HG02678 (cell line): Measurements from ENCODE around the gene ACCS.

ENCODE experiments used
- ATAC-seq: cut with Tn5 transposase; IDR thresholded peaks from one replicate; pipeline ENCODE4 v1.9.1; 2021; ENCODE audit warnings: mild to moderate bottlenecking, moderate library complexity; ENCODE audit not compliant: unreplicated experiment

The ACCS gene

DNA sequence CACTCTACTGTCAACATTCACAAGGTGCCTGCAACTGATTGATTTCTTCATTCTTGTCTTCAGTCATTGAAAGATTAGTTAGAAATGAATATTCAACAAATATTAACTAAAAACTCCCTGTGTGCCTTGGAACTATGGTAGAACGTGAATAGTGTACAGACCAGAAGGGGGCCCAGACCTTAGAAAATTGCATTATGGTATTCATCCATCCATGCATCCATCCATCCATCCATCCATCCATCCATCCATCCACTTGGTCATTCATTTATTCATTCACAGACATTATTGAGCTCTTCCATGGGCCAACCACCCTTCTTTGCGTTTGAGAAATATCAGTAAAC, 28.4 kb upstream of the ACCS start:
- ATAC-seq, result no peak

DNA sequence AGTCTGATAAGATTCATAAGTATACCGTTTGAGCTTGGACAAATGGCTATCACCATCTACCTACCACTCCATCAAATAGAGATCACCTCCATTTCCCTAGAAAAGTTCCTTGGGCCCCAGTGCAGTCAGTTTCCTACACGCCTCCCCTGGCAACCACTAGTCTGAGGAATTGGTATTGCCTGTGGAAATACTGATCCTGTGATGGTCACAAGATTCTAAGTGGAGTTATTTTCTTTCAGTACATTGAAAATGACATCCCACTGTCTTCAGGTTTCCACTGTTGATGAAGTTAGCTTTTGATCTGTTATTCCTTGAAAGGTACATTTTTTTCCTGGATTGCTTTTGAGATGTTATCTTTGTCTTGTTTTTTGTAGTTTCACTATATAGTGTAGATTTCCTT, 22.9 kb upstream of the ACCS start:
- ATAC-seq, result no peak

DNA sequence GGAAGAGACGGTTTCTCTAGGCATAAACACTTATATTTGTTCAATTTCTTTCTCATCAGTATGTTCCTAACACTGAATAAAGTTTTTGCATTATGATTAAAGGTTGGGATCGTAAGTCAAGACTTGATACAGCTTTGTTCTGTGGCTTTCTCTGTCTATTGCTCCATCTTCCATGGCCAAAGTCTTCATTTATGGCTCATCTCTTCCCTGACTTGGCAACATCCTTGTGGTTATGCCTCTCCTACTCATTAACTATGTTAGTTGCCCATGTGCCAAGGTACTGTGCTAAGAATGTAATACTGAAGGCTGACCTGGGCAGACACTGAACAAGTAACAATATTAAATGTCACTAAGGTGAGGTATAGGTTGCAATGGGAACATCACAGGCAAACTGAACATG, 19.9 kb upstream of the ACCS start:
- ATAC-seq, result no peak

DNA sequence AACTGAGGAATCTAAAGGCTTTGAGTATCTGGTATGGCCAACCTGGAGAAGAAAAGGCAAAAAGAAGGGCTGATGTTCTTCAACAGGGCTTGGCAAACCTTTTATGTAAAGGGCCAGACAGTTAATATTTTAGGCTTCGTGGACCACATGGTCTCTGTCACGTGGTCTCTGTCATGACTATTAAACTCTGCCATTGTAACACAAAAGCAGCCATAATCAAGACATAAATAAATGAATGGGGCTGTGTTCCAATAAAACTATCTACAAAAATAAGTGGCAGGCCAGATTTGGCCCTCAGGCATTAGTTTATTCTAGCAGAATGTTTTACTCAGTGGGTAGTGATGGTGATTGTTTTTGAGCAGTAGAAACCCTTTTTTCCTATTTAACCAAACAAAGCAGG, 18.8 kb upstream of the ACCS start:
- ATAC-seq, result no peak

DNA sequence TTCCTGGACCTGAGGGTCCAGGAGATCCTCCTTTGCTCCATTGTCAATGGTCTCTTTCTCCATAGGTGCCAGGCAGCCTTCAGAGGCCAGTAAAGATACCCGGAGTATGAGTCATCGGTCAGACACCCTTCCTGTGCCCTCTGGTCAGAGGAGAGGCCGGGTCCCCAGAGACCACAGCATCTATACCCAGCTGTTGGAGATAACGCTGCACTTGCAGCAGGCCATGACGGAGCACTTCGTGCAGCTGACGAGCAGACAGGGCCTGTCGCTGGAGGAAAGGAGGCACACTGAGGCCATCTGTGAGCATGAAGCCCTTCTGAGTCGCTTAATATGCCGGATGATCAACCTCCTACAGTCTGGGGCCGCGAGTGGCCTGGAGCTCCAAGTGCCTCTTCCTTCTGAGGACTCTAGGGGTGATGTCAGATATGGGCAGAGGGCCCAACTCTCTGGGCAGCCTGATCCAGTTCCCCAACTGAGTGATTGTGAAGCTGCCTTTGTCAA, 18.1 kb upstream of the ACCS start, which contains the start of gene ACCSL:
Gene ACCSL (plus strand): TSS at position 51 of the 501 bp plus-strand sequence. CDS start 56 bp downstream, at position 107.
- no peak for ATAC-seq

DNA sequence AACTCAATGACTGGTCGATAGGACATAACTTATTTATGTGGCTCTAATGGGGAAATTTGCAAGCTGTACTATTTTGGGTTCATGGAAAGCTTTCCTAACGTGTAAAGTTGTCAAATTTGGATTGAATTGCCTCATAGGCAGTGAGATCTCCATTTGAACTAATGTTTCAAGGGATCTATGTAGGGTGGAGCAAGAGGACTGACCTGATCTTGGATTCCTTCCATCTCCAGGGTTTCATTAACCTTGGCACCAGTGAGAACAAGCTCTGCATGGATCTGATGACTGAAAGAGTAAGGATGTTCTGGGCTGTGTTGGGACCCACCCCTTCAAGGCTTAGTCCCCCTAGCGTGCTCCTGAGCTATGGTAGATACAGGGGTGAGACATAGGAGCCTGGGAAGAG, 16.2 kb upstream of the ACCS start:
- ATAC-seq, result no peak

DNA sequence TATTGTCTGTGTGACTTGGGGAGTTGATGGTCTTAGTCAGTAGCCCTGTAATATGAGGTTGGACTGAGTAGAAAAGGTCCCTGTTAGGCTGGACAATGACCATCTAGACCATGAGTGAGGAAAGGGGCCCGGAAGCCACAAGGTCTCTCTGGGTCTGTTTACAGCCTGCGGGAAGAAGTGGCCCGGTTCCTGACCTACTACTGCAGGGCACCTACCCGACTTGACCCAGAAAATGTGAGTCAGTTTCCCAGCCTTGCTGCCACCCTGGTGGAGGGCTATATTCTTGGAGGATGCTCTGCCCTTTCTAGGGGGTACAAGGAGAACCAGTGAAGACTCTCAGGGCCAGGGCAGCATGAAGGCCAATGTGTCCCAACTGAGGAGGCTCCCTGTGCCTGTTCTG, 14.9 kb upstream of the ACCS start:
- ATAC-seq, result no peak

DNA sequence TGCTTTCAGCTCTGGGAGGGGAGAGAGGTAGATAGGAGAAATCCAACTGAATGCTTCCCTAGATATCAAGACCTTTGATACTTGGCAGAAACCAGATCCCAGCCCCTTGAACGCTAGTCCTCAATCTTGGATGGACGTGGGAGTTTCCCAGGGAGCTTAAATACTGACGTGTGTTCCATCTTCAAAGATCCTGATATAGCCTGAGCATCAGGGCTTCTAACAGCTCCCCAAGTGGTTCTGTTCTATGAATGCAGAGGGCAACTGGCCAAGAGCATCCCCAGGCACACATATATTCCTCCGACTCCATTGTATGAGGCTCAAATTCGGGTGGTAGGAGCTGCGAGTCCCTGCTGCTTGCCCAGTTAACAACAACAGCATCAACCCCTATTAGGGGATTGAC, 8.7 kb upstream of the ACCS start:
- no peak for ATAC-seq

DNA sequence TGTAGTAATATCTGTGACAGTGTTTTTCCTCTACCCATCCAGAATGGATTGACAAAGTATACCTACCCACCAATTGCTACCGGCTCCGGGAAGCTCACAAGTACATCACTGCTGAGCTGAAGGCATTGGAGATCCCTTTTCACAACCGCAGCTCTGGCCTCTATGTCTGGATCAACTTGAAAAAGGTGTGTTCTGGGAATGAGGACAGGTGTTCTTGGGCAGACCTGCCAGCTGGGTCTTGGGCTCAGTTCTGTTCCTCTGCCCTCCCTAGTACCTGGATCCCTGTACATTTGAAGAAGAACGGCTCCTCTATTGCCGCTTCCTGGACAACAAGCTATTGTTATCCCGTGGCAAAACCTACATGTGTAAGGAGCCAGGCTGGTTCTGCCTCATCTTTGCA, 7.8 kb upstream of the ACCS start:
- no peak for ATAC-seq

DNA sequence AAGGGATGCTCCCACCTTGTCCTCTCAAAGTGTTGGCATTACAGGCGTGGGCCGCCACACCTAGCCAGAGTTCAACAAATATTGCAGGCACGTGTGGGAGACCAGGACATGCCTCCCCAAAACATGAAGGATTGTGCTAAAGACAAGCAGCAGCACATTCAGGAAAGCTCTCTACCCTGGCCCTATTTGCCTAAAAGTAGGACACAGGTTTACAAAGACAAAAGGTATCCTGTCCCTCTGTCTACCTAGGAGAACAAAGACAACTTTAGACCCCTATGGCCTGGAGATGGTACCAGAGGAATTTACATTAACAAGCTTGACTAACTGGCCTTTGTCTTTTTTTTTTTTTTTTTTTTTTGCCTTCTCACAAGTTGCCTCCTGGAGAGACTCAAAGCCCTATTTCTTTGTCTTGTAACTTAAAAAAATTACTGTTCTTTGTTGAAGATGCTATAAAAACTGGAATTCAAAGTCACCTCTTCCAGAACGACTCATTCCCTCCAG, 859 bp upstream of the ACCS start:
- ATAC-seq, result no peak

DNA sequence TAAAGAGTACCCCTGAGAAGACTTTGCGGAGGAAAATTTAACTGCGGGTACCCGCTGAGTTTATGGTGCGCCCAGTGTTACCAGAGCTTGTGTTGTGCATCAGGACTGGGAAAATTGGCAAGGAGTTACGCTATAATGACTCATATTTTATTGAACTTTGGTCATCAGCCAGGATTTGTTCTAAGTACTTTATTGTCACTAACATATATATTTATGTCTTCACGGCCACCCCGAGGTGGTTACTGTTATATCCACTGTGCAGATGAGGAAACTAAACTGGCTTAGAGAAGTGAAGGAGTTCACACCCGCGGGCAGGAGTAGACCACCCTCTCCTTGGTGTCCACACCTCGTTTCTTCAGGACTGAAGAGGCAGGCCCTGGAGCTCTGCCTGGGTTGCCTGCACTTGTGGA, 667 bp downstream of the ACCS start:
- ATAC-seq, result no peak

DNA sequence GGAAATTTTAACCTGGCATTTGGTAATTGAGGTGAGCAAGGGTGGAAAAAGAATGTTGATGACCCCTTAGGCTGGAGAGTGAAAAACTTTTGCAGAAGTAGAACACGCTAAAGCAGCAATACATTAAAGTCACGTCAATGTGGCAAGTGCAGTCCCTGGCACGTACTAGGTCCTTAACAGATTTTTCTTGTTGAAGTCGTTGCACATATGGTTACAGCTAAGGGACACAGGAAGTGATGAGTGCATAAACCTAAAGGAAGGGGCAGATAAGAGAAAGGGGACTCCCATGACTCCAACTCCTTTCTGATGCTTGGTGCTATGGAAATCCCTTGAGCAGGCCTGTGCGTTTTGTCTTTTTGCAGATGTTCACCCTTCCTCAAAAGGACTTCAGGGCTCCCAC, 1.2 kb downstream of the ACCS start:
- no peak for ATAC-seq

DNA sequence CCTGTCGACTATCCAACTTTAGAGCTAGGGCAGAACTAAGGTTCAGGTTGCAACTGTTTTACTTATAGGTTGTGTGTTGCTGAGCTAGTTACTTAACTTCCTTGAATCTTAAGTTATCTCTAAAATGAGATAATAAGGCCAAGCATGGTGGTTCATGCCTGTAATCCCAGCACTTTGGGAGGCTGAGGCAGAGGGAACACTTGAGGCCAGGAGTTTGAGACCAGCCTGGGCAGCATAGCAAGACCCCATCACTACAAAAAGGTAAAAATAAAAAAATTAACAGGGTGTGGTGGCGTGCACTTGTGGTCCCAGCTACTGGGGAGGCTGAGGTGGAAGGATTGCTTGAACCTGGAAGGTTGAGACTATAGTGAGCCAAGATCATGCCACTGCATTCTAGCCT, 2.1 kb downstream of the ACCS start:
- ATAC-seq, result no peak

DNA sequence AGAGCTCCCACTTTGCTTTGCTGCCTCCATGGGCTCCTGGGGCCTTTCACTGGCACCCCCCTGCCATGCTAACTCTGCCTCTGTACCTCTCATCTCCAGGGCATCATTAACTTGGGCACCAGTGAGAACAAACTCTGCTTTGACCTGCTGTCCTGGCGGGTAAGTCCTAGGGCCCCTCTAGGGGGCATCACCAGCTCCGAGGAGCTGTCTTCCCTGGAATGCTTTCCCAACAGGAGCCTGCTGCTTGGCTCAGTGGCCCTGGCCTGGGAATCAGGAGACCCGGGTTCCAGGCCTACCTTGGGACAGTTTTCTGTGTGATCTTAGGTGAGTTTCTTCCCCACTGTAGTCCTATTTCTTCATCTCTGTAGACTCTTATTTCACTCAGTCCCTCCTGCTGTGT, 5.1 kb downstream of the ACCS start:
- no peak for ATAC-seq

DNA sequence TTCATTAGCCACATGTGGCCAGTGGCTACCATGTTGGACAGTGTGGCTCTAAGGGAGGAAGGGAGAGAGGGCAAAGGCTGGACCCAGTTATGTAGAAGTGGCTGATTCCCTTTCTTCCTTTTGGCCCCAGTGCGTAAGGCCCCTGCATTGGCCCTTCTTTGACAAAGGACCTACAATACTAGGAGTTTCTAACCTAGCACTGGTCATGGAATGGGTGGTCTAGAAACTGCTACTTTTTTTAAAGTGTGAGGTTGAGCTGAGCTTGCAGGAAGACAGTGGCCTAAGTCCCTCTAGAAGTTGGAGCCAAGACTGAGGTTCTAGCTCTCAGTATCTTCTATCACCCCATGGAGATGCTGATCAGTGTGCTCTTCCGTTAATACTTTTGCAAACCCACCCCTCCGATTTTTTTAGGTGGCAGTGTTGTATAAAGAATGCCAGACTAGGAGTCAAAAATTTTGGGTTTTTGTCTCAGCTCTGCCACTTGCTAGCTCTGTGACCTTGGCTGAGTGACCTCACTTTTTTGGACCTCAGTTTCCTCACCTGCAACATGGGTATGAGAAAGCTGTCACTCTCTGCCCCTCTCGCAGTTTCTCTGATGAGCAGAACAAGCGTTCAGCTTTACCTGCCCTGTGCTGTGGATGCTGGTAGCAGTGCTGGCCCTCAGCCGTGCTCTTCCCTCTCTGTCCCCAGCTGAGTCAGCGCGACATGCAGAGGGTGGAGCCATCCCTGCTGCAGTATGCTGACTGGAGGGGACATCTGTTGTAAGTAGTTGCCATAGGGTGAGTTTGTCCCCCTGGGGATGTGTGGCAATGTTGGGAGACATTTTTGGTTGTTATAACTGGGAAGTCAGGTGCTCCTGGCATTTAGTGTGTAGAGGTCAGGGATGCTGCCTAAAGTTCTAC, 6.9 kb downstream of the ACCS start:
- ATAC-seq, result no peak

DNA sequence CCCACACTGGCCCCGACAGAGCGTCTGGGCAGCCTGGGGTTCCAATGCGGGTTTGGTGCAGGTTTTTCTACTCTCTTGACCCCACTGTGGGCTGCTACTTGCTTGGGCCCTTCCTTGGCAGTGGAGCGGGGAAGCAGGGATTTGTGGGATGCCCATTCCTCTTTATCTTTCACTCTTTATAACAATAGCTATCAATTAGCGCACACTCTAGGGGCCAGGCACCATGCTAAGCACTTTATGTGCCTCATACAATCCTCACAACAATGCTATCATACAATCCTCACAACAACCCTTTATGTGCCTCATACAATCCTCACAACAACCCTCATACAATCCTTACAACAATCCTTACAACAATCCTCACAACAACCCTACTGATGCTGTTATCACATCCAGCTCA, 12.7 kb downstream of the ACCS start:
- ATAC-seq, result no peak

DNA sequence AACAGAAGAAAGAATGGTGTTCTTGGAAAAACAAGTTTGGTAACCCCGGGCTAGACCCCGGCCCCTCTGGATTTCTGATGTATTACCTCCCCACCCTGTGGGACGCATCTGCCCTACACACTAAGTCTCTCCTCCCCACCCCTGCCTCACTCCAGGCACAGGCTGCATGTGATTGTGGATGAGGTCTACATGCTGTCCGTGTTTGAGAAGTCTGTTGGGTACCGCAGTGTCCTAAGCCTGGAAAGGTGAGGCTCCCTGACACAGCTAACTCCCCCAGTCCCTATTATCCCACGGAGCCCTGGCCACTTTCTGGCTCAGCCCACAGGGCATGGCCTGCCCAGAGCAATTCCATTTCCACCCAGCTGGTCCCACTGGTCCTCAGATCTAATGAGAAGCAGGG, 13.3 kb downstream of the ACCS start:
- no peak for ATAC-seq

DNA sequence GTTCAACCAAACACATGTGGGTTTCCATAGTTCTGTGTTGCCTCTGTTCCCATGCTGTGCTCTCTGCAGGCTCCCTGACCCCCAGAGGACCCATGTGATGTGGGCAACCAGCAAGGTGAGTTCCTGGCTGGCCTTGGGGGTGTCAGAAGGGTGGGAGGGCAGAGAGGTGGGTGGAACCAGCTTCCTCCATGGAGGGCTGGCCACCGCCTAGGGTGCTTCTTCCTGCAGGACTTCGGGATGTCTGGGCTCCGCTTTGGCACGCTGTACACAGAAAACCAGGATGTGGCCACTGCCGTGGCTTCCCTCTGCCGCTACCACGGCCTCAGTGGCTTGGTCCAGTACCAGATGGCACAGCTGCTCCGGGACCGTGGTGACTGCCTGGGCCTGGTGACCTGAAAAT, 14.9 kb downstream of the ACCS start:
- no peak for ATAC-seq

DNA sequence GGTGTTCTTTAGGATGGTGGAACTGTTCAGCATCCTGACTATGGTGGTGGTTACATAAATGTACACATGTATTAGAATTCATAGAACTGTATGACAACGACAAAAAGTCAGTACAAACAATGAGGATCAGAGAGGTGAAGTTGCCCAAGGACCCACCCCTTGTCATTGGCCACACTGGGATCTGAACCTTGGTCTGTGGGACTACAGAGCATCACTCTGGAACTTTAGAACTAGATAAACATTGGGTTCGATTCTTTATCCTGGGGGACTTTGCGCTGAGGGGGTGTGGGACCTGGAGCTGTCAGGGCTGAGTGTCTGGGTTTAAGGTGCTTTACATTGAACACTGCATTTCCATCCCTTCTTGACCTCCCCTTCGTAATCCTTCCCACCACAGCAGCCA, 16.6 kb downstream of the ACCS start:
- no peak for ATAC-seq

DNA sequence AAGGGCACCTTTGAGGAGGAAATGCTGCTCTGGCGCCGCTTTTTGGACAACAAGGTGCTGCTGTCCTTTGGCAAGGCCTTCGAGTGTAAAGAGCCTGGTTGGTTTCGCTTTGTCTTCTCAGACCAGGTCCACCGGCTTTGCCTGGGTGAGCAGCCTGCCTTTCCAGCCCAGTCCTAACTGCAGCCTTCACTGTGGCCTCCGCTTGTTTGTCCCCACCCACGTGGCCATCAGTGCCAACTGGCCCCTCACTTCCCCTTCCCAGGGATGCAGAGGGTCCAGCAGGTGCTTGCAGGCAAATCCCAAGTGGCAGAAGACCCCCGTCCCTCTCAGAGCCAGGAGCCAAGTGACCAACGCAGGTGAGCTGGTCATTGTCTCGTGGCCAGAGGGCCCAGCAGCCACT, 17.4 kb downstream of the ACCS start:
- no peak for ATAC-seq

DNA sequence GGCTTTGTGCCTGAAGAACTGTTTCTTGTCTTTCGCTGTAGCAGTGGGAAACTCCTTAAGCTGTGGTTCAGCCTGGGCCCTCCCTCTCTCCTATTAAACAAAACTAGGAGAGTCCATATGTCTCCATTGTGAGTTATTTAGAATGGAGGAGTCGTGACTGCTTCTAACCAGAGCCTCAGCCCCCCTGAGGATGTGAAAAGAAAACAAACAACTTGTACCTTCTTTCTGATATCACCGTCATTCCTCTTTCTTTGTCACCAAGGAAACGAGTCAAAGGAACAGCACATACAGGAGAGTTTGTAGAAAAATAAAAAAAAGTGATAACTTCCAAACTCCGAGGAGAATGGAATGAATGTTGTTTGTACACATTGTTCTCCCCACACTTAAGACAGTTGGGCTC, 17.8 kb downstream of the ACCS start:
- no peak for ATAC-seq

DNA sequence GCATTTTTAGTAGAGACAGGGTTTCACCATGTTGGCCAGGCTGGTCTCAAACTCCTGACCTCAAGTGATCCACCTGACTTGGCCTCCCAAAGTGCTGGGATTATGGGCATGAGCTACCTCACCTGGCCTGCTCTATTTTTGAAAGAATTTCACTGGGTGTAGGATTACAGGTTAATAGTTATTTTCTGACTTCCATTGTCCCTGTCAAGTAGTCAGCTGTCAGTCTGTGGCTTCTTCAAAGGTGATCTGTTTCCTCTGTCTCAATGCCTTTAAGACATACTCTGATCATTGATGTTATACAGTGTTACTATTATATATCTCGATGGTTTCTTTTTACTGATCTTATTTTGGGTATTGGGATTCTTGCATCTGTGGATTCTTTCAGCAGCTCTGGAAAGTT, 19.3 kb downstream of the ACCS start:
- ATAC-seq, result no peak

DNA sequence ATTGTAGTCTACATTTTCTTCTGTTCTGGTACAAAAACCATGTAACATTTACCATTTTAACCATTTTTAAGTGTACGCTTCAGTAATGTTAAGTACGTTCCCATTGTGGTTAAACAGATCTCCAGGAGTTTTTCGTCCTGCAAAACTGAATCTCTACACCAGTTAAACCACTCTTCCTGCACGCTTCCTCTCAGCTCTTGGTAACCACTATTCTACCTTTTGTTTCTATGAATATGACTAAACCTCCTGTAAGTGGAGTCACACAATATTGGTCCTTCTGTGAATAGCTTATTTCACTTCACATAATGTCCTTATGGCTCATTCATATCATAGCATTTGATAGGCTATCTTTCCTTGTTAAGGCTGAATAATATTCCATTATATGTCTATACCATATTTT, 22.3 kb downstream of the ACCS start:
- no peak for ATAC-seq
